ENCODE data around the gene HCRTR2. TPM values are rescaled to one million over a fixed set of nuclear protein-coding genes. Genes with fewer than 3 reads are reported as not detected.
A peak's percentile ranks its signal among the peaks of the same experiment; 100 is the strongest.
"Not testable (repeated sequence)": the region's sequence is repeated elsewhere in the genome, so short reads cannot be mapped to it uniquely, and the experiment has no call there.

Gene HCRTR2
- total RNA-seq, 1 donor from 2014 or later, result 0.11 TPM

DNA sequence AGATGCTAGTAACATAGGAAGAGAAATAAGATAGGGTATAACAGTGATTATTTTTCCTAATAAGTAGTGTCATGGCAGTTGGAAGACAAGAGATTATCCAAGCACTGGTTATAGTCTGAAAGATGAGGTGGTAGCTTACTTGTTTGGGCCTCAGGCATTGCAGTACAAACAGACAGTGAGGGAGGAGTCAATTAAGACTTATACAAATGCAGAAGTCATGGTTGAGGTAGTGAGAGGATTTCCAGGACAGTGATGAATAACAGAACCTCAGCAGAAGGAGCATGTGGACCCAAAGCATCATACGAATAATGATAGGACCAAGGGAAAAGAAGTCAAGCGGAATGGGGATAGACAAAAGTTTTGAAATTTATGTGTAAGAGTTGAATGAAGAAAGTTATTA is 53.5 kb downstream of the HCRTR2 start:
- no peaks in the 10 kb centered on the region for H3K4me1 Mint-ChIP-seq

DNA sequence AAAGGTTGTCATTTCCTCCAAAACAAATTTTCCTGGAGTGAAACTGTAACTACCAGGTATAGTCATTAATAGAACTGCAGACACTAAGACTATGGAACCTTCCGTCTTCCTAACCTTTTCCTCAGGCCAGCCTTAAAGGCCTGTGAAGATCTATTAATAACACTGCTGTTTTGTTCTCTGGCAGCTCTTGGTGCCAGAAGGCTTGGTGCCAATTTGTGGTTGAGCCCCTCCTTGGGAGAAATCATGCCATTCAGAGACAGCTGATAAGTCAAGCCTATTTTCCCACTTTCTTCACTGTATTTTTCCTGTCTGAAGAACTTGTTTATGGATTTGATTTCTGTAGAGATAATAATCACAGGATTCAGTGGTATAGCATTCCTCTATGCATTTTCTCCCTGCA is 64.8 kb downstream of the HCRTR2 start:
- Mint-ChIP-seq H3K36me3 (no peaks in the 10 kb centered on the region), H3K27me3 (ENCODE audit: low read depth) (no peaks in the 10 kb centered on the region)
- TF ChIP-seq, protein P1, sequence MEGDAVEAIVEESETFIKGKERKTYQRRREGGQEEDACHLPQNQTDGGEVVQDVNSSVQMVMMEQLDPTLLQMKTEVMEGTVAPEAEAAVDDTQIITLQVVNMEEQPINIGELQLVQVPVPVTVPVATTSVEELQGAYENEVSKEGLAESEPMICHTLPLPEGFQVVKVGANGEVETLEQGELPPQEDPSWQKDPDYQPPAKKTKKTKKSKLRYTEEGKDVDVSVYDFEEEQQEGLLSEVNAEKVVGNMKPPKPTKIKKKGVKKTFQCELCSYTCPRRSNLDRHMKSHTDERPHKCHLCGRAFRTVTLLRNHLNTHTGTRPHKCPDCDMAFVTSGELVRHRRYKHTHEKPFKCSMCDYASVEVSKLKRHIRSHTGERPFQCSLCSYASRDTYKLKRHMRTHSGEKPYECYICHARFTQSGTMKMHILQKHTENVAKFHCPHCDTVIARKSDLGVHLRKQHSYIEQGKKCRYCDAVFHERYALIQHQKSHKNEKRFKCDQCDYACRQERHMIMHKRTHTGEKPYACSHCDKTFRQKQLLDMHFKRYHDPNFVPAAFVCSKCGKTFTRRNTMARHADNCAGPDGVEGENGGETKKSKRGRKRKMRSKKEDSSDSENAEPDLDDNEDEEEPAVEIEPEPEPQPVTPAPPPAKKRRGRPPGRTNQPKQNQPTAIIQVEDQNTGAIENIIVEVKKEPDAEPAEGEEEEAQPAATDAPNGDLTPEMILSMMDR (IDR thresholded peaks at IDR 0.05; ENCODE audit: unreplicated experiment), result no peak

More for the DNA sequence above, 53.5 kb downstream of the HCRTR2 start:
- H3K27ac Mint-ChIP-seq, result no peak overlapping the region
- peaks cover 2% of the 10 kb centered on the region for H3K27me3 Mint-ChIP-seq (ENCODE audit: low read depth)
- H3K4me3 Mint-ChIP-seq, result no peak overlapping the region
- peaks cover 4% of the 10 kb centered on the region for H3K9me3 Mint-ChIP-seq
- TF ChIP-seq, protein P1 (IDR thresholded peaks at IDR 0.05; ENCODE audit: unreplicated experiment), result no peak
- no peak for DNase-seq (ENCODE audit: low spot score in 2 of 2, unreplicated experiment in 2 of 2)
- no peaks in the 10 kb centered on the region for H3K36me3 Mint-ChIP-seq

DNA sequence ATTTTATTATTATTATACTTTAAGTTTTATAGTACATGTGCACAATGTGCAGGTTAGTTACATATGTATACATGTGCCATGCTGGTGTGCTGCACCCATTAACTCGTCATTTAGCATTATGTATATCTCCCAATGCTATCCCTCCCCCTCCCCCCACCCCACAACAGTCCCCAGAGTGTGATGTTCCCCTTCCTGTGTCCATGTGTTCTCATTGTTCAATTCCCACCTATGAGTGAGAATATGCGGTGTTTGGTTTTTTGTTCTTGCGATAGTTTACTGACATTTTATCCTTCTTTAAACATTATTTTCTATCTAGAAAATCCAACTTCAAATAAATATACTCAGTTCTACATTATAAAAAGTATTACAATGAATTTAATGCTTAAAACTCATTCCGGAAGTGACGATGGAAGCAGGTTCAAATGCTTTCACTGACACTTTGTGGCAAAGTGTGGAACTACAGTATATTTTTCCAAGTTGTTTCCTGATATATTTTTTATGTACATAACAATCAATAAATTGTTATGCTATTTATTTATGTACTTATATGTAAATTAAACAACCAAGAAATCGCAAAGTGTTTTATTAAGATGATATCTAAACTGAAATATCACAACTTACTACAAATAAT is 66.8 kb downstream of the HCRTR2 start:
- H3K9me3 Mint-ChIP-seq; H3K27me3 Mint-ChIP-seq (ENCODE audit: low read depth); DNase-seq (ENCODE audit: low spot score in 2 of 2, unreplicated experiment in 2 of 2); H3K27ac Mint-ChIP-seq; H3K36me3 Mint-ChIP-seq; H3K4me1 Mint-ChIP-seq; H3K4me3 Mint-ChIP-seq: not testable (repeated sequence)
- TF ChIP-seq, protein P1 (IDR thresholded peaks at IDR 0.05; ENCODE audit: unreplicated experiment), result peak; percentile 72

More for the DNA sequence above, 64.8 kb downstream of the HCRTR2 start:
- no peak overlapping the region for H3K27ac Mint-ChIP-seq
- no peak overlapping the region for H3K4me3 Mint-ChIP-seq
- DNase-seq (ENCODE audit: low spot score in 2 of 2, unreplicated experiment in 2 of 2), result no peak
- H3K9me3 Mint-ChIP-seq, result no peaks in the 10 kb centered on the region
- peaks cover 2% of the 10 kb centered on the region for H3K4me1 Mint-ChIP-seq

DNA sequence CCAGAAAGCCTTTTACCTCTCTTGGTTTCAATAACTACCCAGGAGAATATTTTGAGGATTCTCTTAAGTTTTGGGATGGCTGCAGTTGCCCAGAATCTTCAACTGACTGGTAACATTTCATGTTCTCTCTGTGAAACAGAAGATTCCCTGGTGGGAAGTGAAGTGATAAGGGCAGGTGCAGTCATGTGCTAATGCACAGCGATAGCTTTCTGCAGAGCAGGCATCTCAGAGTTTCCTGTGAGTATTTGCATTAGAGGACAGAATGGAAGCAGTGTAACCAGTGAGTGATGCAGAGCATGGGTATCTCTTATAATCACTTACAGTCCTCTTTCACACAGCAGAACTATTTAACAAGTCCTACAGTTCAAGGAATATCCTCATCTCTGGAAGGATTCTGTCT is 76.1 kb downstream of the HCRTR2 start:
- Mint-ChIP-seq H3K4me1 (no peaks in the 10 kb centered on the region), H3K27ac (no peak overlapping the region), H3K4me3 (no peak overlapping the region), H3K9me3 (peaks cover 7% of the 10 kb centered on the region), H3K36me3 (no peaks in the 10 kb centered on the region), H3K27me3 (ENCODE audit: low read depth) (peaks cover 6% of the 10 kb centered on the region)
- TF ChIP-seq, protein P1 (IDR thresholded peaks at IDR 0.05; ENCODE audit: unreplicated experiment), result no peak
- DNase-seq (ENCODE audit: low spot score in 2 of 2, unreplicated experiment in 2 of 2), result no peak

DNA sequence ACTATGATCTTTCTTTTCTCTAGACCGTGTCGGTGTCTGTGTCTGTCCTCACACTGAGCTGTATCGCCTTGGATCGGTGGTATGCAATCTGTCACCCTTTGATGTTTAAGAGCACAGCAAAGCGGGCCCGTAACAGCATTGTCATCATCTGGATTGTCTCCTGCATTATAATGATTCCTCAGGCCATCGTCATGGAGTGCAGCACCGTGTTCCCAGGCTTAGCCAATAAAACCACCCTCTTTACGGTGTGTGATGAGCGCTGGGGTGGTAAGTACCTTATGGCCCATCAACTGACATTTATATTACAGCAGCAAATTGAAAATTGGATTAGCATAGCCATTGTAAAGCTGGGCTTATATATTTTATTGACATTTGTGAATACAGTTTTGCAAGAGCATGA is 80.8 kb downstream of the HCRTR2 start:
- H3K27ac Mint-ChIP-seq, result no peak overlapping the region
- no peak for DNase-seq (ENCODE audit: low spot score in 2 of 2, unreplicated experiment in 2 of 2)
- H3K4me1 Mint-ChIP-seq, result peaks cover 2% of the 10 kb centered on the region
- H3K4me3 Mint-ChIP-seq, result no peak overlapping the region
- no peaks in the 10 kb centered on the region for H3K36me3 Mint-ChIP-seq
- H3K27me3 Mint-ChIP-seq (ENCODE audit: low read depth), result peaks cover 6% of the 10 kb centered on the region
- H3K9me3 Mint-ChIP-seq, result peaks cover 7% of the 10 kb centered on the region
- TF ChIP-seq, protein P1 (IDR thresholded peaks at IDR 0.05; ENCODE audit: unreplicated experiment), result no peak

Data from mesothelial cell of epicardium (in vitro differentiated cells).